OCI-M2 (cell line): ENCODE results near the gene CTSH.
"Not testable (repeated sequence)": the region's sequence is repeated elsewhere in the genome, so short reads cannot be mapped to it uniquely, and the experiment has no call there.

Source experiments
- DNase-seq: peaks from one replicate; lab custom pipeline; 2025; ENCODE audit not compliant: unreplicated experiment; lab: John Stamatoyannopoulos, UW

The CTSH gene

GRCh38 chr15:78889000-78889399, 55.8 kb downstream of the CTSH start:
- DNase-seq, result no peak

GRCh38 chr15:78881681-78882080, 63.2 kb downstream of the CTSH start:
- DNase-seq, result no peak

- DNase-seq, result no peak
Observed at GRCh38 chr15:78880813-78881212, 64.0 kb downstream of the CTSH start.

- DNase-seq, result no peak
Observed at GRCh38 chr15:78880242-78880533, 64.7 kb downstream of the CTSH start.

- no peak for DNase-seq
Observed at GRCh38 chr15:78879517-78880241, 65.2 kb downstream of the CTSH start.

- no peak for DNase-seq
Observed at GRCh38 chr15:78878356-78878755, 66.5 kb downstream of the CTSH start.

GRCh38 chr15:78876954-78877353, 67.9 kb downstream of the CTSH start:
- DNase-seq, result not testable (repeated sequence)

GRCh38 chr15:78875107-78875914, 69.5 kb downstream of the CTSH start:
- no peak for DNase-seq

- DNase-seq, result no peak
Observed at GRCh38 chr15:78873793-78874765, 70.8 kb downstream of the CTSH start.

- DNase-seq, result no peak
Observed at GRCh38 chr15:78872972-78873792, 71.7 kb downstream of the CTSH start.

- DNase-seq, result peak; percentile 60
Observed at GRCh38 chr15:78872155-78872971, 72.5 kb downstream of the CTSH start, which contains the start of gene MORF4L1. TSS of gene MORF4L1 (plus strand) at chr15:78872890. CDS start at chr15:78873018, 128 bp downstream.

- not testable (repeated sequence) for DNase-seq
Observed at GRCh38 chr15:78871483-78872127, 73.2 kb downstream of the CTSH start.
